ENCODE measurements around the gene TMTC2.

The TMTC2 gene

DNA sequence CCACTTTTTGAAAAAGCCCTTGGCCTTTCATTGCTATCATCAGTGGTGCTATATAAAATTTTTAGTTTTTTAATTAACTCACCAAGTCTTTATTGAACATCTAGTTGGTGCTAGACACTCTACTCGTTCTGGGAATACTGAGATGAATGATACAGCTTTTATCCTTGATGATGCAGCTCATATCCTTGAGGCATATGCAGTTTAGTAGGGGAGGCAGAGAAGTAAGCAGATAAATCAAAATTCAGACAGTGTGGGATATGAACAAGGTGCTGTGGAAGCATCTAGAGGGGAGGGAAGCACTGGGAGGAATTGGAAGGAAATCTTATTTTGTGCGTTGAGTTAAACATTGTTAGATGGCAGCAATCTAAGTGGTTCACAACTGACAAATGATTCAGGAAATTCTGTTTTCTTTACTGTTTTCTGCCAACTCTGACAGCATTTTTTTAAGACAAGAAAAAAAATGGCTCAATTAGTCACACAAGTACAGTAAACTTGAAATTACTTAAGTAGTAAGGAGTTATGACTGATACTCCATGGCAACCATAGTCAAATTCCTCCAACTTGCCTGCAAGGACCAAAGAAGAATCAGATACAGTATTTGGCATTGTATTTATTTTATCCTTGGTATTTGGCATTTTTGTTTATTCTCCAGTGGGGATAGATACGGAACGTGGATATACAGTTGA is 119.2 kb downstream of the TMTC2 start:
- no peak overlapping the region for H3K27ac Mint-ChIP-seq
- CTCF ChIA-PET: no interaction called here
- no peaks in the 10 kb centered on the region for H3K36me3 Mint-ChIP-seq
- H3K27me3 Mint-ChIP-seq: no peaks in the 10 kb centered on the region
- no peak for DNase-seq
- H3K9me3 Mint-ChIP-seq: peaks cover 2% of the 10 kb centered on the region
- H3K4me3 Mint-ChIP-seq: no peak overlapping the region
- no peaks in the 10 kb centered on the region for H3K4me1 Mint-ChIP-seq

DNA sequence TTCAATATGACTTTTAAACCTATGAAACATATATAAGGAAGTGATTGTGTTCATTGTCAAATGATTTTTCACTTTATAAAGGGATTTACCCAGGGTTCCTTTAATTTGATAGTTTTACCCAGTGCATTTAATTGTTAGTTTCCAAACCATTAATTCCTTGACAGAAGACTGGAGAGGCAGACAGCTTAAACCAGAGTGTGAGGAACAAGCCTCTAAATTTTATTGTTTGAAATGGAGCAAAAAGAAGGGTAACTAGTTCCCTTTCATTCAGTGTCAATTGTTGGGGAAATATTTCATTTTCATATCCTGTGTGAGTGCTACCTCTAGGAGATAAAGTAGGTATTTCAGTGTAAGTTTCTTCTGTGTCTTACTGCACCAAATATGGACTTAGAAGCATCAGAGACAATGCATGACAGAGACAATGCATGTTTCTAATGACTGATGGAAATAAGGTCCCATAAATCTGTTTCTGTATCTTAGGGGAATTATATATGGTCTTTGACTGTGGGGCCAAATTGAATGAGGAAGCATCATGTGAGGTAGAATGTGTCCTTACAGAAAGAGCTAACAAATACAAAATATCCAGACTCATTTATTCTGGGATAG is 120.5 kb downstream of the TMTC2 start:
- DNase-seq: no peak

DNA sequence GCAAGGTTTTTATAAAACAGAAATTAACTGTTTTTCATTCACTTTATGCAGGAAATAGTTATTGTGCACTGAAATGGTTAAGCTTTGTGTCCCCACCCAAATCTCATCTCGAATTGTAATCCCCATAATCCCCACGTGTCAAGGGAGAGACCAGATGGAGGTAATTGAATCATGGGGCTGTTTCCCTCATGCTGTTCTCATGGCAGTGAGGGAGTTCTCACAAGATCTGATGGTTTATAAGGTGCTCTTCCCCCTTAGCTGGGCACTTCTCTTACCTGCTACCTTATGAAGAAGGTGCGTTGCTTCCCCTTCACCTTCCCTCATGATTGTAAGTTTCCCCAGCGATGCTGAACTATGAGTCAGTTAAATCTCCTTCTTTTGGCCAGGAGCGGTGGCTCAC is 123.9 kb downstream of the TMTC2 start:
- Mint-ChIP-seq H3K4me1 (no peaks in the 10 kb centered on the region), H3K27ac (no peak overlapping the region), H3K27me3 (no peaks in the 10 kb centered on the region), H3K36me3 (no peaks in the 10 kb centered on the region), H3K4me3 (no peak overlapping the region), H3K9me3 (no peaks in the 10 kb centered on the region)
- no peak for DNase-seq
- CTCF ChIA-PET: no interaction called here

More for the DNA sequence above, 120.5 kb downstream of the TMTC2 start:
- Mint-ChIP-seq H3K4me3 (no peak overlapping the region), H3K4me1 (no peaks in the 10 kb centered on the region), H3K9me3 (no peaks in the 10 kb centered on the region), H3K27me3 (no peaks in the 10 kb centered on the region), H3K27ac (no peak overlapping the region), H3K36me3 (no peaks in the 10 kb centered on the region)
- CTCF ChIA-PET: no interaction called here

DNA sequence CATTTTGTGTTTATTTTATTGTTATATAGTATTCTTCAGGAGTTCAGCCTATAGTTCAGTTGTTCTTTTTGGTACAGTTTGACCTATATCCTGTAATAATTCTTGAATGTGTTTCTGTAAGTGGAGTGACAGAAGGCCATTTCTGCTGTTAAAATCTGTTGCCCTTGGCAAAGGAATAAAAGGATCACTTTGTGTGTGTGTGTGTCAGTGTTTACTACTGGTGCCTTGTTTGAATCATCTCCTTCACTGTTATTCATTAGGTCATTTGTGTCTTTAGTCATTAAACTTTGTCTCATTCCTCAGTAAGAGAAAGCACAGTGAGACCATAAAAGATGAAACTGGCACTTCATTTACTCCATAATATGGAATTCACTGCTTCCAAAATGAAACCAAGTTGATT is 130.7 kb downstream of the TMTC2 start:
- Mint-ChIP-seq H3K36me3 (no peaks in the 10 kb centered on the region), H3K27me3 (no peaks in the 10 kb centered on the region), H3K4me3 (no peak overlapping the region), H3K9me3 (no peaks in the 10 kb centered on the region), H3K4me1 (no peaks in the 10 kb centered on the region), H3K27ac (no peak overlapping the region)
- no peak for DNase-seq
- CTCF ChIA-PET: no interaction called here

DNA sequence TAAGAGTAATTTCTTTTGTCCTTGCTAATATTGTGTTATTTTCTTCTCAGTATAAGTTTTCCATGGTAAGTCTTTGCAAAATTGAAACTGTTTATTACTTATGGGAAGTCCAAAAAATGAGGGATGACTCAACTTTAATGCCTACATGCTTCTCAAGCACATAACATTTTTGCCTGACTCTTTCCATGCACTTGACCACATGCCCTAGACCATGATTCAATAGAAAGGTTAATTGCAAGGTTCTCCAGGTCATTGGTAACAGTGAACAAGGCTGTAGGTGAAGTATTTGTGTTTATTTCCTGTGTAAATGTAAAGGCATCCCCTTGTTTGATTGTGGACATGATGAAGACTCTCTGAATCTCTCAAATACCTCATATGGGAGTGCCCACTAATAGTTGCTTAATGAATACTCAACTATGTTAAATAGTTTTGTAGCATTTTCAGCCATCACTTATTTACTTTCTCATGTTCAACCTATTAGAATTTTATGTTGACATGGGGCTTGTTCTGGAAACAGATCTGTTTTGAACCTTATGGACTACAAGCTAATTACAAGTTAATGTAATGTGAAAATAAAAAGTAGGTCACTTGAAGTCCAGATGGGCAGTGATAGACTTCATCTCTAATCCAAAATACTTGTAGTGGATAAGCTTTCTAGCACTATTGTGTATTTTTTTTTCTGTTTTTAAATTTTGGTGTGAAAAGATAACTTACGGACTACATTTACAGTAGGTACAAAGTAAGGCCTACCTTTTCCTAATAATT is 131.7 kb downstream of the TMTC2 start:
- CTCF ChIA-PET: no interaction called here
- Mint-ChIP-seq H3K27me3 (no peaks in the 10 kb centered on the region), H3K27ac (no peak overlapping the region), H3K4me3 (no peak overlapping the region), H3K36me3 (no peaks in the 10 kb centered on the region), H3K9me3 (no peaks in the 10 kb centered on the region), H3K4me1 (no peaks in the 10 kb centered on the region)
- no peak for DNase-seq

DNA sequence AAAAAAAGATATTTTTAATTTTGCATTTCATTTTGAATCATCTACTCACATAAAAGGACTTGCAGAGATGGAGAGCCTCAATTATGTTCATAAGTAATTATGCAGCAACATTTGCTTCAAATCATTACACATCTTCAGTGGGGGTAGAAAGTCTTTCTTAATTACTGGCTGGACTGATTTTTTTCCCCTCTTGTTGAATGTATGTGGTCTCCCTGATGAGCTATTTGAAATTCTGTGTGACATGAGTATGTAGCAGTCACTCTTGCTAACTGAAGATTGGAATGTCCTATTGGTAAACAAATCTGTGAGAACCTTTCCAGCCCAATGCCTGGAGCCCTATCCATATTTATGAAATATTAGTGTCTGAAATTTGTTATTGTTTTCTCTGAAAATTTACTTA is 139.8 kb downstream of the TMTC2 start:
- no peaks in the 10 kb centered on the region for H3K27me3 Mint-ChIP-seq
- no peak overlapping the region for H3K27ac Mint-ChIP-seq
- DNase-seq: no peak
- H3K4me1 Mint-ChIP-seq: no peaks in the 10 kb centered on the region
- H3K9me3 Mint-ChIP-seq: no peaks in the 10 kb centered on the region
- no peak overlapping the region for H3K4me3 Mint-ChIP-seq
- CTCF ChIA-PET: no interaction called here
- H3K36me3 Mint-ChIP-seq: no peaks in the 10 kb centered on the region

DNA sequence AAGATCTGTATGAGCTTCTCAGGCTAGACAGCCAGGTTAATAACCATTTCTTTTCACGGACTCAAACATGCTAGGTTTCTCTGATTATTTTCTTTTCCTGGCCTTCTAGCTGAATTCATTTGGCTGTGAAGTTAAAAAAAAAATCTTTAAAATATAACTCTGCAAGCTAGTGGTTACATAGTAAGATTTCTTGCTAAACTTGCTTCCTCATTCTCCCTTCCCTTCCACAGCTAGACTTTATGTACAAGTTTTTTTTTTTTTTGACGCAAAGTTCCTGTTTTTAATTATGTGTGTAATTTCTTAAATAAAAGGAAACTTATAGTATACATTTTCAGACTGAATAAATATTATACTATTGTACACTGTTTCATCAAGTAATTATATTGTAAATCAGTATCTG is 145.4 kb downstream of the TMTC2 start:
- no peak overlapping the region for H3K4me3 Mint-ChIP-seq
- no peaks in the 10 kb centered on the region for H3K4me1 Mint-ChIP-seq
- H3K36me3 Mint-ChIP-seq: no peaks in the 10 kb centered on the region
- no peak for DNase-seq
- no peak overlapping the region for H3K27ac Mint-ChIP-seq
- no peaks in the 10 kb centered on the region for H3K27me3 Mint-ChIP-seq
- CTCF ChIA-PET: no interaction called here
- no peaks in the 10 kb centered on the region for H3K9me3 Mint-ChIP-seq

DNA sequence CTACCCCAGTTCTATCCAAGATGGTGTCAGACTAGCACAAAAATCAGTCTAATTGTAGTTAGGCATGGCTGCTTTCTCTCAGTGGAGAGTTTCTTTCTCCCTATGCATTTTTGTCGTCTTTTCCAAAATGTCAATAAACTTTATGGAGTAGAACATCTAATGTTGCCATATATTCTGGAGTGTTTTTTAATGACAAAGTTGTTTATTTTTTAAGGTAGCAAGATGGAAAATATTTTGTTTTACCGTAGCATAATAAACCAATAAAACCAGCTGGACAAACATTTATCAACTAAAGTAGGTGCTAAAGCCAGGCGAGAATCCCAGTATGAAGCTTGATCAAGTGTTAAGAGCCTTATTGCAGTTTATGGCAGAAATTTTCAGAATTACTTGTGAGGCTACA is 146.3 kb downstream of the TMTC2 start:
- no peaks in the 10 kb centered on the region for H3K4me1 Mint-ChIP-seq
- H3K9me3 Mint-ChIP-seq: no peaks in the 10 kb centered on the region
- H3K4me3 Mint-ChIP-seq: no peak overlapping the region
- H3K27ac Mint-ChIP-seq: no peak overlapping the region
- no peaks in the 10 kb centered on the region for H3K27me3 Mint-ChIP-seq
- CTCF ChIA-PET: no interaction called here
- no peaks in the 10 kb centered on the region for H3K36me3 Mint-ChIP-seq
- no peak for DNase-seq

DNA sequence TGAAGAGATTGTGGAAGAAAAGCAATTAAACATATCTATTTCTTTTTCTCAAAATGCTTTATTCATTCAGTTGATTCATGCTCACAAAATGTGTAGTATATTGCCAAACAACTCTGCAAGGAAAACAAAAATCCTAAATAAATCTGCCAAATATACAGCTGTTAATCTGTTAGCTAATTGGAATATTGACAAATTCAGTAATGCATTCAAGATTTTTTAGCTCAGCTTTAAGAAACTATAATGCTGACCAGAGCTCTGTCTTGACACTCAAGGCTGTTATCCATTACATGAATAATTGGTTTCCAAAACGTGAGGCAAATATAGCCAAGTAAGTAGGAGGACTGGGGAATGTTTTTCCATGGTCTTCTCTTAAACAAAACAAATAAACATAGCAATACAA is 146.8 kb downstream of the TMTC2 start:
- Mint-ChIP-seq H3K9me3 (no peaks in the 10 kb centered on the region), H3K4me1 (no peaks in the 10 kb centered on the region), H3K27ac (no peak overlapping the region), H3K27me3 (no peaks in the 10 kb centered on the region), H3K4me3 (no peak overlapping the region), H3K36me3 (no peaks in the 10 kb centered on the region)
- CTCF ChIA-PET: no interaction called here
- no peak for DNase-seq

DNA sequence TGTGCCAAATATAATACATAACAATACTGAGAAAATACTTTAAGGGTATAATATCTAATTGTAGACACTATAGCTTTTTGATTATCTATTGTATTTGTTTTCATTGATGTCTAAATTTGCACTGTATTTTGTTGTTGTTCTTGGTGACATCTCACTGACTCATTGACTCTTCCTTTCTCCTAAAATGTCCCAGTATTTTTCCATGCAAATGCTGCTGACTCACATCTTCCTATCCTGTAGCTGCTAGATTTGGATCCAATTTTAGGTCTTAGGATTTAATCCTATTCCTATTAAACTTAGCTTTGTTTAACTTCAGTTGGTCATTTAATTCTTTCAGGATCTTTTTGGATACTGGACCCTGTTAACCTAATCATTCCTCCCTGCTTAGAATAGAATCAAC is 148.5 kb downstream of the TMTC2 start:
- H3K27me3 Mint-ChIP-seq: no peaks in the 10 kb centered on the region
- DNase-seq: no peak
- H3K4me3 Mint-ChIP-seq: no peak overlapping the region

DNA sequence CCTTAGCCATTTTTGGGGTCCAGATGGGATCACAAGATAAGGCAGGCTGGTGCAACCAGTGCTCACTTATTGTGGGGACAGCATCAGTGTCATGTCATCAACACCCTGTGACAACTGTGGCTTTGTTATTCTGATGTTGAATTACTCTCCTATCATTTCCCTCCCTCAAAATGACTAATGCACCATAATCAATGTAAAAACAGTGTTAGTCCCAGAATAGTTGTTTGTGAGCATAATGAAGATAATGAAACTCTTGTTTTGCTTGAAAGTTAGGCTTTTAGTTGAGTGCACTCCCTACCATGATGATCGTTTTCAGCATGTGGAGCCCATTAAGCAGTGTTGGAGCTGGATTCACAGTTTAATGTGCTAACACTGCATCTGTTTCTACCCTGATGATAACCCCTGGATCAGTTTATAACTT is 151.4 kb downstream of the TMTC2 start:
- DNase-seq: no peak
- CTCF ChIA-PET: no interaction called here
- no peak overlapping the region for H3K27ac Mint-ChIP-seq
- H3K36me3 Mint-ChIP-seq: no peaks in the 10 kb centered on the region
- H3K4me3 Mint-ChIP-seq: no peak overlapping the region
- no peaks in the 10 kb centered on the region for H3K27me3 Mint-ChIP-seq
- no peaks in the 10 kb centered on the region for H3K4me1 Mint-ChIP-seq
- H3K9me3 Mint-ChIP-seq: no peaks in the 10 kb centered on the region

More for the DNA sequence above, 148.5 kb downstream of the TMTC2 start:
- CTCF ChIA-PET: no interaction called here
- no peaks in the 10 kb centered on the region for H3K4me1 Mint-ChIP-seq
- H3K9me3 Mint-ChIP-seq: no peaks in the 10 kb centered on the region
- H3K27ac Mint-ChIP-seq: no peak overlapping the region
- H3K36me3 Mint-ChIP-seq: no peaks in the 10 kb centered on the region

DNA sequence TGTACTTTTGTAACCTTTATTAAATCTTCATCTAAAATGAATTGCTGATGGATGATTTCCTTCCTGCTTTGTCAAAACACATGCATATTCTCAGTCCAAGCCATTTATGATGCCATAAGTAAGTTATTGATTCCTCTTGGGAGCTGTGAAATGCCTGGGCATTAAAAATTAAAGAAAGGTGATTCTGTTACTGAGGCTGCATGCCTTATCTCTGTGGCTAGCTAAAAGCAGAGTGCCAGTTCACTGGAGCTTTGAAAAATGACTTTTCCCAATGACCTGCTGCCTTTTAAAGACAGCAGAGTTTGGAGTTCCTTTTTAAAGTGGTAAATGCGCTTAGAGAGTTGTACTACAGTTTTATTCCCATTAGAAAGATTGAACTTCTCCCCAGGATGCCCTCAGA is 152.1 kb downstream of the TMTC2 start:
- Mint-ChIP-seq H3K27me3 (no peaks in the 10 kb centered on the region), H3K36me3 (no peaks in the 10 kb centered on the region), H3K27ac (no peak overlapping the region), H3K4me3 (no peak overlapping the region), H3K9me3 (no peaks in the 10 kb centered on the region), H3K4me1 (no peaks in the 10 kb centered on the region)
- DNase-seq: no peak
- CTCF ChIA-PET: no interaction called here

DNA sequence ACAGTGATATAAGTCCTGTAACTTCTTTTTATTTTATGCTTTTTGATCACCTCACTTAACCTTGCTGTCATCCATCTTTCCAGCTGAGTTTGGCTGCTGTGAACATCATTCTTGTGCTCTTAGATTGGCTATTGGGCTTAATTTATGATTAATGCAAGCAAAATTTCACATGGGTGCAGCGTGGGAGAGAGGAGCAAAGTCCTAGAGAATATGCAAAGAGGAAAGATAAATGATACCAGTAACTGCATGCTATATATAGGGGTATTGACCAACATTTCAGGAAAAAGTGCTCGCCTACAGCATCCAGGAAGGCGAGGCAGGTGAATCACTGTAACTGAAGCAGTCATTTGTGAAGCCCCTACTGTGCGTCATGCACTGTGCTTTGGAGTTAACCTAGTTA is 153.1 kb downstream of the TMTC2 start:
- CTCF ChIA-PET: no interaction called here
- Mint-ChIP-seq H3K27me3 (no peaks in the 10 kb centered on the region), H3K9me3 (no peaks in the 10 kb centered on the region), H3K4me3 (no peak overlapping the region), H3K36me3 (no peaks in the 10 kb centered on the region), H3K27ac (no peak overlapping the region), H3K4me1 (no peaks in the 10 kb centered on the region)
- DNase-seq: no peak

DNA sequence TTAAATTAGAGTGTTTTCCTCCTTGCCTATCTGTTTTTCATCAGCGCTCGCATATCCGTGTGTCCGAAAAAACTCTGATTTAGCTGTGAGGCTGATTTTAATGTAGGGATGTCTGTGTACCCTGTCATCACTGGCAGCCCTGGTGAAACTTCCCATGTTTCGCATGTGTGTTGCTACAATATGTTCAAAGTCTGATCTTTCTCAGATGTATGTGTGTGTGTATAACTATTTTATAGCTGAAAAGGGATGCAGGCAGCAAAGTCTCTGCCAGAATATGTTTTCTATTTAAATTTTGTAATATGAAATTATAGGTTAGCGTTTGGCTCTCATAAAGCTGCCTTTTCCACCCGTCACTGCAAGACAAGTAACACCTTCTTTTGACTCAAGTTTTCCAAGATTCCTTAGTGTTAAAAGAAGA is 154.8 kb downstream of the TMTC2 start:
- CTCF ChIA-PET: interaction anchor here (0.9 kb wide), 1 partner anchor 19 kb away, joined by 3 read pairs; no protein-coding TSS in a partner anchor
- DNase-seq: no peak
- no peaks in the 10 kb centered on the region for H3K4me1 Mint-ChIP-seq
- no peaks in the 10 kb centered on the region for H3K27me3 Mint-ChIP-seq
- H3K36me3 Mint-ChIP-seq: no peaks in the 10 kb centered on the region
- H3K27ac Mint-ChIP-seq: no peak overlapping the region
- no peaks in the 10 kb centered on the region for H3K9me3 Mint-ChIP-seq
- no peak overlapping the region for H3K4me3 Mint-ChIP-seq

DNA sequence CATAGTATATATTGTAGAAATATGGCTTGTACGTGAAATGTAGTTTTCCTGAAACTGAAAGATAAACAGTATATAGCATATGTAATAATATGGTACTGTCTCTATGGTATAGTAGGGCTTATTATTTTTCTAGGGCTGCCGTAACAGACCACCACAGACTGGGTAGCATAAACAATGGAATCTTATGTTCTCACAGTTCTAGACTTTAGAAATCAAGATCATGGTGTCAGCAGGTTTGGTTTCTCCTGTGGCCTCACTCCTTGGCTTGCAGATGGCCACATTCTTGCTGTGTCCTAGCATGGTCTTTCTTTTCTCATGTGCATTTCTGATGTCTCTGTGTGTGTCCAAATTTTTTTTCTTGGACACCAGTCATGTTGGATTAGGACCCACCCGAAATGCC is 155.8 kb downstream of the TMTC2 start:
- H3K9me3 Mint-ChIP-seq: no peaks in the 10 kb centered on the region
- no peaks in the 10 kb centered on the region for H3K4me1 Mint-ChIP-seq
- no peaks in the 10 kb centered on the region for H3K27me3 Mint-ChIP-seq
- no peak overlapping the region for H3K27ac Mint-ChIP-seq
- H3K36me3 Mint-ChIP-seq: no peaks in the 10 kb centered on the region
- CTCF ChIA-PET: no interaction called here
- no peak for DNase-seq
- H3K4me3 Mint-ChIP-seq: no peak overlapping the region
